ENCODE measurements around the gene CAMK2D. TPM values are rescaled to one million over a fixed set of nuclear protein-coding genes. Genes with fewer than 3 reads are reported as not detected.

The CAMK2D gene
- total RNA-seq, 1 donor from 2014 or later: 58.4 TPM

GRCh38 chr4:113405874-113406722 is 355.4 kb downstream of the CAMK2D start:
- DNase-seq (ENCODE audit: low spot score): no peak
- no peak overlapping the region for H3K4me3 Mint-ChIP-seq (ENCODE audit: low read depth)
- intact Hi-C loops (cut with micrococcal nuclease): no loop called here
- H3K27ac Mint-ChIP-seq: no peak overlapping the region
- peaks cover 5% of the 10 kb centered on the region for H3K27me3 Mint-ChIP-seq (ENCODE audit: low read depth)
- no peaks in the 10 kb centered on the region for H3K9me3 Mint-ChIP-seq
- H3K36me3 Mint-ChIP-seq (ENCODE audit: low read depth): no peaks in the 10 kb centered on the region
- H3K4me1 Mint-ChIP-seq (ENCODE audit: low read depth): peaks cover 6% of the 10 kb centered on the region

GRCh38 chr4:113404841-113405240 is 356.7 kb downstream of the CAMK2D start:
- H3K4me3 Mint-ChIP-seq (ENCODE audit: low read depth): no peak overlapping the region
- H3K4me1 Mint-ChIP-seq (ENCODE audit: low read depth): no peaks in the 10 kb centered on the region
- no peak for DNase-seq (ENCODE audit: low spot score)
- H3K9me3 Mint-ChIP-seq: no peaks in the 10 kb centered on the region
- H3K27me3 Mint-ChIP-seq (ENCODE audit: low read depth): peaks cover 4% of the 10 kb centered on the region
- H3K36me3 Mint-ChIP-seq (ENCODE audit: low read depth): no peaks in the 10 kb centered on the region
- intact Hi-C loops (cut with micrococcal nuclease): no loop called here
- no peak overlapping the region for H3K27ac Mint-ChIP-seq

- H3K9me3 Mint-ChIP-seq: no peaks in the 10 kb centered on the region
- H3K4me3 Mint-ChIP-seq (ENCODE audit: low read depth): no peak overlapping the region
- H3K27ac Mint-ChIP-seq: no peak overlapping the region
- intact Hi-C loops (cut with micrococcal nuclease): no loop called here
- DNase-seq (ENCODE audit: low spot score): no peak
- no peaks in the 10 kb centered on the region for H3K4me1 Mint-ChIP-seq (ENCODE audit: low read depth)
- peaks cover 2% of the 10 kb centered on the region for H3K27me3 Mint-ChIP-seq (ENCODE audit: low read depth)
- no peaks in the 10 kb centered on the region for H3K36me3 Mint-ChIP-seq (ENCODE audit: low read depth)
These were observed 357.4 kb downstream of the CAMK2D start for GRCh38 chr4:113404167-113404571.

Other genes with a start within 250 kb of the CAMK2D start
- not detected in 2 replicates for gene ARSJ, start 217.9 kb upstream of the CAMK2D start, total RNA-seq

Measured in activated T-helper 2 cell treated with anti-CD3 and anti-CD28 coated beads, Interferon-gamma antibody, Interleukin-2, Interleukin-4, amounts not matched to agents 10 μg/mL and 5 μg/mL and 100 μg/mL, durations not matched to agents 14 hours and 24 hours and 36 hours (primary cell).